ENCODE results near the gene PARN. TPM values are rescaled to one million over a fixed set of nuclear protein-coding genes. Genes with fewer than 3 reads are reported as not detected.
A peak's percentile ranks its signal among the peaks of the same experiment; 100 is the strongest.

PARN gene
- total and polyA plus RNA-seq, 2 of the 4 experiments (the other 2 are of a cell fraction) = 24.6 to 25.1 TPM

DNA sequence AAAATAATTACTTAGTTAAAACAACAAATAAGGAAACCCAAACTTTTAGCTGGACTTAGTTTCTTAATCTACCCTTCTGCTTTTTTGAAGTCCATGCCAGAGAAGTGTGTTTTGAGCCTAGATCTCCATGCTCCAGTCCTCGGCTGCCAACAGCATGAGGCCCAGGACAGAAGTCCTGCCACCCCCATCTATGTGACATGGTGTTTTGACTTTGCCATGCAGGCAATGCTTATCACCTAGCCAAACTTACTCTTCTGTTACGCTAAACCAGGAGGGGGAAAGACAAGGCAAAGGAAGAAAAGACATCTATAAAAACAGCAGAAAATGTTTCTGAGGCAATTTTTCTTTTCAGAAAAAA, 119.5 kb downstream of the PARN start:
- DNase-seq (no peak), ATAC-seq (ENCODE audit: low read depth) (no peak)
- Histone ChIP-seq H2BK5ac (ENCODE audit: low read depth, low read length, poor library complexity, severe bottlenecking) (no peak overlapping the region), H3K56ac (ENCODE audit: extremely low read depth, insufficient read depth, low read length) (no peak overlapping the region), H3K27ac (ENCODE audit: insufficient read depth, low read length) (no peak overlapping the region), H2BK20ac (ENCODE audit: low read depth, low read length) (peak overlapping the region; percentile 14; the same call in 1 of the 2 replicates), H2AK5ac (ENCODE audit: low read depth, low read length) (peak overlapping the region; percentile 67), H3K18ac (ENCODE audit: low read depth, low read length) (peak overlapping the region; percentile 61), H2BK120ac (ENCODE audit: low read depth, low read length) (no peak overlapping the region), H3K23ac (ENCODE audit: low read depth, low read length) (peak overlapping the region; percentile 66; the same call in 1 of the 2 replicates), H3K4me1 (ENCODE audit: control insufficient read depth, insufficient read depth, low read length) (peaks cover 11% of the 10 kb centered on the region), H4K5ac (ENCODE audit: low read depth, low read length) (peak overlapping the region; percentile 82; the same call in 1 of the 2 replicates), H3K4me2 (ENCODE audit: low read depth, low read length) (no peak overlapping the region), H2BK15ac (ENCODE audit: low read depth, low read length) (no peak overlapping the region; the same call in 2 of the 3 replicates), H3K4ac (ENCODE audit: low read depth, low read length) (peak overlapping the region; percentile 79; the same call in 1 of the 2 replicates), H4K20me1 (ENCODE audit: insufficient read depth, low read length) (no peaks in the 10 kb centered on the region), H3K4me3 (ENCODE audit: insufficient read depth, low read depth, low read length) (no peak overlapping the region), H3K9ac (ENCODE audit: low read depth, low read length) (no peak overlapping the region), H2AFZ (replicated peaks; ENCODE audit: low read length, poor library complexity) (no peak overlapping the region), H2AK9ac (replicated peaks; ENCODE audit: low read depth, low read length, poor library complexity) (no peak overlapping the region), H3K36me3 (ENCODE audit: control insufficient read depth, insufficient read depth, low read length) (no peaks in the 10 kb centered on the region), H3K14ac (replicated peaks; ENCODE audit: low read depth, low read length) (peak overlapping the region; percentile 82; the same call in 1 of the 2 replicates), H3K9me3 (ENCODE audit: control insufficient read depth, insufficient read depth, low read length) (no peaks in the 10 kb centered on the region), H3K9me1 (ENCODE audit: insufficient read depth, low read length) (peaks cover 11% of the 10 kb centered on the region), H4K91ac (ENCODE audit: insufficient read depth, low read depth, low read length) (no peak overlapping the region), H3K79me1 (ENCODE audit: low read depth in 1 of 2, low read length in 2 of 2) (peaks cover 3 to 17% of the 10 kb centered on the region in 2 experiments; a peak in 3 of 4 replicates), H4K8ac (ENCODE audit: low read depth in 2 of 2, low read length in 2 of 2) (no peak overlapping the region), H3K27me3 (ENCODE audit: control insufficient read depth, insufficient read depth, low read length) (no peaks in the 10 kb centered on the region)
- BruUV-seq (replicated peaks) = no TSS peak
- CTCF ChIA-PET = no interaction called here
- TF ChIP-seq CEBPB (IDR thresholded peaks at IDR 0.05; ENCODE audit: low read depth, low read length) (no peak), MAZ (IDR thresholded peaks at IDR 0.05; ENCODE audit: borderline replicate concordance, low read depth, low read length) (no peak), MXI1 (IDR thresholded peaks at IDR 0.05; ENCODE audit: borderline replicate concordance, low read depth, low read length) (no peak), NFE2L2 (IDR thresholded peaks at IDR 0.05; ENCODE audit: low read depth, low read length) (no peak), MAFK (IDR thresholded peaks at IDR 0.05; ENCODE audit: low read depth, low read length) (no peak), SMC3 (IDR thresholded peaks at IDR 0.05; ENCODE audit: low read depth, low read length) (no peak)
- TF ChIP-seq, protein P1, sequence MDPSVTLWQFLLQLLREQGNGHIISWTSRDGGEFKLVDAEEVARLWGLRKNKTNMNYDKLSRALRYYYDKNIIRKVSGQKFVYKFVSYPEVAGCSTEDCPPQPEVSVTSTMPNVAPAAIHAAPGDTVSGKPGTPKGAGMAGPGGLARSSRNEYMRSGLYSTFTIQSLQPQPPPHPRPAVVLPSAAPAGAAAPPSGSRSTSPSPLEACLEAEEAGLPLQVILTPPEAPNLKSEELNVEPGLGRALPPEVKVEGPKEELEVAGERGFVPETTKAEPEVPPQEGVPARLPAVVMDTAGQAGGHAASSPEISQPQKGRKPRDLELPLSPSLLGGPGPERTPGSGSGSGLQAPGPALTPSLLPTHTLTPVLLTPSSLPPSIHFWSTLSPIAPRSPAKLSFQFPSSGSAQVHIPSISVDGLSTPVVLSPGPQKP (IDR thresholded peaks at IDR 0.05; ENCODE audit: borderline replicate concordance, low read depth, low read length) = no peak
- no CpG with 5 or more reads among the region's 2 CpGs for WGBS, 2 experiments (ENCODE audit: extremely low coverage in 2 of 2, insufficient read length in 1 of 2)
- dilution Hi-C loops (cut with HindIII; ENCODE audit: low sequenced_read_pairs, unreplicated experiment) = no loop called here
- in situ Hi-C loops (cut with MboI; ENCODE audit: low sequenced_read_pairs) = no loop called here
- intact Hi-C loops (cut with micrococcal nuclease) = no loop called here
- POLR2A ChIA-PET (ENCODE audit: unreplicated experiment) = no interaction called here
